ENCODE measurements around the gene YDJC. TPM values are rescaled to one million over a fixed set of nuclear protein-coding genes. Genes with fewer than 3 reads are reported as not detected.

YDJC gene
- total and polyA plus RNA-seq, 9 of the 15 experiments (the other 6 are each of a cell fraction or from before 2014, with no cell fraction given), result 13.5 to 871 (median 164) TPM

GRCh38 chr22:21640810-21641209 lies 11.0 kb upstream of the YDJC start:
- CTCF ChIA-PET (ENCODE audit: low intra/inter-chr PET ratio), result interaction anchor here (0.5 to 8.8 kb wide), 7 partner anchors 11 to 863 kb away, joined by 3 to 99 read pairs (median 5); partner anchors contain the start of genes CCDC116 and YDJC
- H3K4me1 ChIP-seq (replicated peaks in 1 of 2; ENCODE audit: control insufficient read depth in 2 of 2, insufficient read depth in 2 of 2, low read length in 2 of 2), result peaks cover 27 to 61% of the 10 kb centered on the region in 2 experiments
- peak overlapping the region; percentile 97 for H2AFZ ChIP-seq (ENCODE audit: low read depth, low read length)
- FAIRE-seq (no peak), DNase-seq (ENCODE audit: extremely low read depth in 1 of 4, low spot score in 3 of 4) (peak in 1 of 4 experiments; percentile 58), ATAC-seq (no peak)
- no peaks in the 10 kb centered on the region for H3K9me3 ChIP-seq (replicated peaks; ENCODE audit: control insufficient read depth, insufficient read depth, low read depth, low read length)
- H3K9me1 ChIP-seq (ENCODE audit: control insufficient read depth, insufficient read depth, low read length), result peaks cover 11% of the 10 kb centered on the region
- H3K27me3 ChIP-seq (ENCODE audit: control insufficient read depth in 2 of 2, insufficient read depth in 2 of 2, low read length in 2 of 2), result no peaks in the 10 kb centered on the region; a peak in 1 of 5 replicates
- POLR2A ChIA-PET, result interaction anchor here (0.6 to 76.8 kb wide), 24 partner anchors 18 to 1448 kb away, joined by 3 to 4622 read pairs (median 6); partner anchors contain the start of genes CCDC116, MAPK1, PPIL2 and SDF2L1
- WGBS (ENCODE audit: insufficient coverage, low coverage, missing lambda C conversion rate), result 75% methylated on average over 5 of the region's 5 CpGs
- peak overlapping the region; percentile 1 to 92; a peak in 3 of 4 replicates for H3K9ac ChIP-seq (ENCODE audit: insufficient read depth in 1 of 2, low read depth in 2 of 2, low read length in 2 of 2)
- peak overlapping the region; percentile 59 for H3K4me3 ChIP-seq
- peak overlapping the region; percentile 95 for H3K4me2 ChIP-seq (ENCODE audit: insufficient read depth, low read length)
- in situ Hi-C loops (cut with MboI) (loop anchor here (5.0 to 25.0 kb wide), 3 partner anchors 104 to 504 kb away; no protein-coding TSS in a partner anchor), intact Hi-C loops (cut with micrococcal nuclease) (loop anchor here (1.0 kb wide), 3 partner anchors 9 to 47 kb away; partner anchors contain the start of genes CCDC116 and PPIL2)
- H3K27ac ChIP-seq (ENCODE audit: extremely low read depth, low read depth, low read length), result peak overlapping the region; percentile 83
- BruUV-seq (replicated peaks), result no TSS peak
- H3K79me2 ChIP-seq (ENCODE audit: control insufficient read depth, insufficient read depth, low read length), result peaks cover 29% of the 10 kb centered on the region
- H3K36me3 ChIP-seq (ENCODE audit: control insufficient read depth, insufficient read depth, low read length), result peaks cover 23% of the 10 kb centered on the region
- peaks cover 13% of the 10 kb centered on the region for H4K20me1 ChIP-seq (replicated peaks; ENCODE audit: control insufficient read depth, insufficient read depth, low read length)
- TF ChIP-seq MLX (CRISPR knock-in tag; conservative IDR thresholded peaks at IDR 0.05), result peak in 1 of 2 experiments; percentile 81; a peak in 1 of 4 replicates
- TF ChIP-seq STAT5A (IDR thresholded peaks at IDR 0.05; ENCODE audit: borderline replicate concordance, low read length), result no peak
- no peak for TF ChIP-seq FOXM1 (IDR thresholded peaks at IDR 0.05; ENCODE audit: low read depth)
- no peak for TF ChIP-seq FOXM1 (CRISPR knock-in tag; IDR thresholded peaks at IDR 0.05; ENCODE audit: low read depth)
- no peak for TF ChIP-seq ZNF431 (CRISPR knock-in tag; IDR thresholded peaks at IDR 0.05)

Measured in K562 (cell line).